Dermis blood vessel endothelial cell (primary cell): ENCODE measurements around the gene CAV2. TPM values are rescaled to one million over a fixed set of nuclear protein-coding genes. Genes with fewer than 3 reads are reported as not detected.
A peak's percentile ranks its signal among the peaks of the same experiment; 100 is the strongest.

Experiments
- DNase-seq: peaks from one replicate; pipeline ENCODE4 v3.0.0; 2010
- total RNA-seq: library from RNA; depleted of rRNA; stranded (reverse); fragments of >200 nt; gene quantifications from 2 replicates; pipeline ENCODE4 v1.2.3, GENCODE V29; 2014

Gene CAV2
- total RNA-seq, 1 donor from 2014 or later: 291 TPM

GRCh38 chr7:116549370-116549769 lies 49.8 kb downstream of the CAV2 start:
- DNase-seq: no peak

GRCh38 chr7:116551692-116552091 lies 52.2 kb downstream of the CAV2 start:
- DNase-seq: peak; percentile 25

GRCh38 chr7:116552602-116553001 lies 53.1 kb downstream of the CAV2 start:
- DNase-seq: peak; percentile 77

- peak; percentile 17 for DNase-seq
These were observed 53.8 kb downstream of the CAV2 start for GRCh38 chr7:116553168-116553964.

GRCh38 chr7:116554436-116554835 lies 54.9 kb downstream of the CAV2 start:
- peak; percentile 83 for DNase-seq

- DNase-seq: peak; percentile 17
These were observed 55.4 kb downstream of the CAV2 start for GRCh38 chr7:116554911-116555310.

- no peak for DNase-seq
These were observed 57.6 kb downstream of the CAV2 start for GRCh38 chr7:116557066-116557585.

- DNase-seq: peak; percentile 38
These were observed 58.4 kb downstream of the CAV2 start for GRCh38 chr7:116557901-116558300.

Other genes starting within 250 kb of the CAV2 start
- 1,771 and 3,866 TPM in 2 replicates for gene CAV1, start 25.3 kb downstream of the CAV2 start, total RNA-seq
- 66.4 and 113 TPM in 2 replicates for gene MET, start 172.5 kb downstream of the CAV2 start, total RNA-seq